GM10266 (cell line): Measurements from ENCODE around the gene GALNT13.

ENCODE experiments used
- DNase-seq: peaks from one replicate; pipeline ENCODE4 v3.0.0; 2012; ENCODE audit errors: extremely low spot score
- TF ChIP-seq, protein P1 (sequence below): IDR thresholded peaks from 2 replicates; pipeline ENCODE4 v1.5.1; 2012; ENCODE audit warnings: mild to moderate bottlenecking, low read depth; ENCODE audit not compliant: control insufficient read depth, insufficient read depth; ENCODE audit errors: missing control alignments

The GALNT13 gene

DNA sequence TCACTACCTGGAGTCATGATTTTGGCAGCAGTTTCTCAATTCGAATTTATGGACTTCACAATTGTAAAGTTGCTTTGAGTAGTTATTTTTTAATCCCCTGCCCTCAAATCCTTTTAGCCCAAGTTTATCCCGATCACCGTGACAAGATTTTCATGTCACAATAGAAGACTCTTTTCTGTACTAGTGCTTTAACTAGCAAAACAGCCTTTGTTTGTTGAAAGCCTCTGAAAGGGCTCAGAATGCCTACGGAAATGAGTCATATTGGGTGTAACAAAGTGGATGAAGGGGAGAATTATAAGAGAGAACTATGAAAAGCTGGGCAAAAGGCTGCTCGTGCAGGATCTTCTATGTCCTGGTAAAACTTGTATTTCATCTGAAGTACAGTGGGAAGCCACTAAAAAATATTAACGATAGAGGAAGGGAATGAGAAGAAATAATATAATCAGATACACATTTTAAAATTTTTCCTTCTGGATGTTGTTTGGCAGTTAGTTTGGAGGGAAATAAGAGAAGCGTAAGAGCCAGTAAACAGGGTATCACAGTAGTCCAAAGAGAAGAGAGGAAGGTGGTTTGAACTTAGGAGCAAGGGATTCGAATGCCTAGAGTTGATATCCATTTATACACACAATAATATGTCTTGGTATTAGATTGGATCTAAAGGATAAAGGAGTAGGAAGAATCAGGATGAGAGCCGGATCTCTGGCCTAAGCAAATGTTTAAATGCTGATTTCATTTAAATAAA, 114.9 kb downstream of the GALNT13 start:
- DNase-seq: no peak
- TF ChIP-seq, protein P1, sequence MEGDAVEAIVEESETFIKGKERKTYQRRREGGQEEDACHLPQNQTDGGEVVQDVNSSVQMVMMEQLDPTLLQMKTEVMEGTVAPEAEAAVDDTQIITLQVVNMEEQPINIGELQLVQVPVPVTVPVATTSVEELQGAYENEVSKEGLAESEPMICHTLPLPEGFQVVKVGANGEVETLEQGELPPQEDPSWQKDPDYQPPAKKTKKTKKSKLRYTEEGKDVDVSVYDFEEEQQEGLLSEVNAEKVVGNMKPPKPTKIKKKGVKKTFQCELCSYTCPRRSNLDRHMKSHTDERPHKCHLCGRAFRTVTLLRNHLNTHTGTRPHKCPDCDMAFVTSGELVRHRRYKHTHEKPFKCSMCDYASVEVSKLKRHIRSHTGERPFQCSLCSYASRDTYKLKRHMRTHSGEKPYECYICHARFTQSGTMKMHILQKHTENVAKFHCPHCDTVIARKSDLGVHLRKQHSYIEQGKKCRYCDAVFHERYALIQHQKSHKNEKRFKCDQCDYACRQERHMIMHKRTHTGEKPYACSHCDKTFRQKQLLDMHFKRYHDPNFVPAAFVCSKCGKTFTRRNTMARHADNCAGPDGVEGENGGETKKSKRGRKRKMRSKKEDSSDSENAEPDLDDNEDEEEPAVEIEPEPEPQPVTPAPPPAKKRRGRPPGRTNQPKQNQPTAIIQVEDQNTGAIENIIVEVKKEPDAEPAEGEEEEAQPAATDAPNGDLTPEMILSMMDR: no peak

DNA sequence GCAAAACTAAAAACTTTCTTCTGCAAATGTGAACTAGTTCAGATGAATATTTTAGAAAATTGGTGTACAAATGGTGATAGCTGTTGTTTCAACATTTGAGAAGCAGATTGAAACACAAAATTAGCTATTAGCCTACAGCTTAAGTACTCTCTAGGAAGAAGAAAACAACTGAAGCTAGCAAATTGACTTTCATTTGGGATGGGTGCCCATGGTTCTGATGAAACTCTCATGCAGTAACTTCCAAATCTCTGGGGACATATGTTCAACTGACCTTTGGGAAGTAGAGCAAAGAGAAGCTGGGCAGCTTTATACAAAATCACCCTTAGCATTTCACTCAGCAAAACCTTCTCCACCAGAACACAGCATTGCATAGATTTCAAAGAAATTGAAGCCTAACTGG, 119.0 kb downstream of the GALNT13 start:
- TF ChIP-seq, protein P1: no peak
- DNase-seq: no peak

DNA sequence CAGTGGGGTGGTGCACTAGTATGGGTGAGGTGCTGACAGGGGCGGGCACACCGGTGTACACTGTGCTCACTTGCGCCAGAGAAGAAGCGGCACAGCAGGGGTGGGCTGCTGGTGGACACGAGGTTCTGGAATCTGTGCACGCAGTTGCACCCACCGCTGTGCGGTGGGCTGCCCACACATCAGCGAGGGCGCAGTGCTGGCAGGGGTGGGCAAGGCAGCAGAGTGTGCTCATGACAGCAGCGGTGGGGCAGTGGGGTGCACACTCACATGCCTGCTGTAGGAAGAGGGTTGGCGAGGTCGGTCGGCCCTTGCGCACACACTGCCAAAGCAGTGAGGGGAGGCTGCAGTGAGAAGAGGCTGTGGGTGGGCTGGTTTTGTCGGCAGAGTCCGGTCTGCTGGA, 141.8 kb downstream of the GALNT13 start:
- DNase-seq: no peak
- TF ChIP-seq, protein P1: no peak

DNA sequence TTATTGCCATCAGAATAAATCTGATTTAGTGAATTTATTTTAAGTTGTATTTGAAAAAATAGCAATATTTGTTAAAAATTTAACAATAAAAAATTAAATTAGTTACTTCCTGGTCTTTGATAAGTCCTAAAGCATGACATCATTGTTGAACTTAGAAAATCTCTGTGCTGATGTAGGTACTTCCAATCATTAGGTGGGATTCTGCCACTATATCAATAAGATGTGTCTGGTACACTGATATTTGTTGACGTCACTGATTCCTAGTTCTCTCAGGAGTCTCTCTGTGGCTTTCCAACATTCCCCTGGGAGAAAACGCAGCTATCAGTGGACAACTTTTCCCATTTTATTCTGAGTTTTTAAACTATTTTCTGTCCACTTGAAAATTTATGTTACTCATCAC, 143.5 kb downstream of the GALNT13 start:
- no peak for DNase-seq
- TF ChIP-seq, protein P1: no peak

DNA sequence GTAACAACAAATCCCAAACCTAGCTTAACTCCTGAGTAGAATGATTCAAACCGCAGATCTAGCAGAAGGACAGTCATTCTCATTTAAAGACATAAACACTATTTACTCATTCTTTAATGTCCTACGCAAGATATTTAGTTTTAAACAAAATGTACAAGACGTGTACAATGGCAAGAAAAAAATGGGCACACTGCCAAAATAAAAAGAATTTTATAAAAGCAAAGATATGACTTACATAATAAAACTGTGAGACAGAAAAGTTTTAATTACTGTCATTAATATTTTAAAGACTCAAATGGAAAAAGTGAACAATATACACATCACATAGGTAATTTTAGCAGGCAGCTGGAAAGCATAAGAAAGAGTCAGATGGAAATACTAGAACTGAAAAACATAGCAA, 157.8 kb downstream of the GALNT13 start:
- no peak for DNase-seq
- TF ChIP-seq, protein P1: no peak

DNA sequence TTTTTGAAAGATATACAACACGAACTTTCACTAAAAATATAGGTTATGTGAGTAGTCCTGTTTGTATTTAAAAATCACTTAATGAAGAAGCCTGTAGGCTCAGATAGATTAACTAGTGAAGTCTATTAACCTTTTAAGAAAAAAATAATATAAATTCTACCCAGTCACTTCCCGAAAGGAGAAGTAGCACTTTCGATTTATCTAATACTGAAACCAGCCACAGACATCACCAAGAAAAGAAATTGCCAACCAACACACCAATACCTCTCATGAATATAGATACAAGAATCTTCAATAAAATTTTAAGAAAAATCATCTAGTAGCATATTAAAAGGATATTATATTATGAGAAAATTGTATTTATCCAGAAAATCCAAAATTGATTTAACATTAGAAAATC, 160.5 kb downstream of the GALNT13 start:
- TF ChIP-seq, protein P1: no peak
- DNase-seq: no peak

DNA sequence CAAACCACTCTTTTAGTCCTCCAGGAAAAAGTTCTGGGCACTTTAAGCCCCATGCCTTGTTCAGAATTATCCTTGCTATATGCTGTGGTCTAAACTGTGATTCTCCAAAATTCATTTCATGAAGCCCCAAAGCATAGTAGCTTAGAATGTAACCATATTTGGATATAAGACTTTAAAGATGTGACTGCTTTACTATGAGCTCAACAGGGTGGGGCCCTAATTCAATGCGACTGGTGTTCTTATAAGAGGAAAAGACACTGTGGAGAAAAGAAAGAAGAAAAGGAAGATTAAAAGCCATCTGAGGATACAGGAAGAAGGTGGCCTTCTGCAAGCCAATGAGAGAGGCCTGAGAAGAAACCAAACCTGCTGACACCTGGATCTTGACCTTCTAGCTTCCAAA, 174.8 kb downstream of the GALNT13 start:
- no peak for DNase-seq
- TF ChIP-seq, protein P1: no peak
